Stimulated activated CD8-positive, alpha-beta memory T cell treated with anti-CD3 and anti-CD28 coated beads, Interleukin-7, amount 100 ng/mL, for 1 hour (primary cell): ENCODE data around the gene SEMA3E.
"Not testable (repeated sequence)": the region's sequence is repeated elsewhere in the genome, so short reads cannot be mapped to it uniquely, and the experiment has no call there.

Experiments
- DNase-seq, 2 donors: peaks; one replicate each; pipeline ENCODE4 v3.0.0-alpha.2; 2020; ENCODE audit warnings: low read depth in 2 of 2

SEMA3E gene

GRCh38 chr7:83648464-83649241 lies at the start of gene SEMA3E:
SEMA3E (minus strand) TSS chr7:83649139.
- DNase-seq, result no peak

DNA sequence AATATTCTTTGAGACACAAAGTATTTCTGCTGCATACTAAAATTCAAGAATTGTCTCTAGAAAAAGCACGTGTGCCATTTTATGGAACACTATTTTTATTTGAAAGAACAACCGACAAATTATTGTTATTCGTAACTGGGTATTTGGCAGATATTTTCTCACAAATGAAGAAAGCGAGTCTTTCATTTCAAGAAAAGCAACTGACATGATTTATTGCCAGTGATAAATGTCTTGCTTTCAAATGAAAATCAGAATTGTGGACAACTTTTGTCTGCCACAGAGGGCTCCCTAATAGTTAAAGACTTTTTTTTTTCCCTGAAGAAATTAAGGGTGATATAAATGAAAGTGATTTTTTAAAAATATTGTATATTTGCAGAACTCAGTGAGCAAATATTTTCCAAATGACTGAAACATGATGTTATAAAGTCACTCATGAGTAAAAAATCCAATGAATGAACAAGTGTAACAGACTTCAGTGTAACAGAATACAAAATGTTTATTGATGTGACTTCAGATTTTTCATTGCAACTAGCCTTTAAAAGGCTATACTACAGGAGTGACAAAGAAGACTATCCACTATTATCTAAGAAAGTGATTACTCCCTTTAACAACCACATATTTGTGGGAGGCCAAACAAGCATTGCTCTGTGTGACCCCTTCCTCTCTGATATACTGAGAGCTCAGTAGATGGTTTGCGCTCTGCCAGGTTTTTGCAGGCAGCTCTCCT lies 49.0 kb upstream of the SEMA3E start:
- DNase-seq, result no peak

DNA sequence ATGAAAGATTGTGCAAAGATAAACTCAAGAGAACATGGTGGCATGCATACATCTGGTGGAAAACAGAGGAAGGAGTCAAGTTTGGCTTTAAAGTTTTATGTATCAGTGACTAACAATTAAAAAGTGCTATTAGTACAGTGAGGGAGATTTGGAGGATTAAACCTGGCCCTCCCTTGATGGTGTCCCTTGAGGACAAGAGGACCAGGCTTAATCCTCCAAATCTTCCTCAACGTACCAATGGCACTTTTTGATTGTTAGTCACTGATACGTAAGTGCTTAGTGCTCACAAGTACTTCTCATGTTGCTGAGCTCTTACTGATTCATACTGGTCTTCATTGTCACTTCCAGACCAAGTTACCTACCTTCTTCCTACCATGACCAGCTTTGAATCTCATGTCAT lies 47.2 kb upstream of the SEMA3E start:
- DNase-seq, result no peak

DNA sequence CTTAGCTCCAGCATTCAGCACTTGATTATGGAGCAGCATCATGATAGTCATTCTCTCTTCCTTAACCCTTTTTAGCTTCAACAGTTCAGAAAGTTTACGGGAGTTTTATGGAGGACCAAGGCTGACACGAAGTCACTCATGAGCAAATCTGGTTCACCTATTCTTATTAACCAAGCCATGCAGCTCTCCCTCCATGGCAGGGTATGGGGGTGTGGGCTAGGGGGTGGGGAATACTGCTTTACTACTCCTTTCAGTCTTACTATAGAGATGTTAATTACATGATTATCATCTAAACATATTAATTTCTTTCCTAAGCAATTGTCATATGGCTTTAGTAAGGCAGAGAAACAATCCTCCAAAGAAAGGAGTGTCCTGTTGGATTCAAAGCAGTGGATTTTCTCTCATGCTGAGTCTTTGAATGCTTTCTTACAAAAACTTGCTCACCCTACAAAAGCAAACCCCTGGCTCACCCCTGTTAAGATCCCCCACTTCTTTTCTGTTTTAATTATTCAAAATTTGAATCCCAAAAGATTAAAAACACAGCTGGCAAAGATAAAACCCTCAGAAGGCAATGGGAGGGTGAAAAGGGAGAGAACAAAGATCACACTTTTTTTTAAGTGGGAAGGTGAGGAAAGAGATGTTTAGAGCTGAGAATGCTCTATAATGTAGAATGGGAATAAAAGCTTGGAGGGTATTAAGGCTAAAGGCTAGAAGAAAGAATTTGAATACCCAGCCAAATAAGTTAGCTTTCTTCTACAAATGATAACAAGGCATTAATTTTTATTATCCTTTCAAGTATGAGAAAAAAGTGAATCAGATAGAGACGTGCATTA lies 46.4 kb upstream of the SEMA3E start:
- DNase-seq, result no peak

DNA sequence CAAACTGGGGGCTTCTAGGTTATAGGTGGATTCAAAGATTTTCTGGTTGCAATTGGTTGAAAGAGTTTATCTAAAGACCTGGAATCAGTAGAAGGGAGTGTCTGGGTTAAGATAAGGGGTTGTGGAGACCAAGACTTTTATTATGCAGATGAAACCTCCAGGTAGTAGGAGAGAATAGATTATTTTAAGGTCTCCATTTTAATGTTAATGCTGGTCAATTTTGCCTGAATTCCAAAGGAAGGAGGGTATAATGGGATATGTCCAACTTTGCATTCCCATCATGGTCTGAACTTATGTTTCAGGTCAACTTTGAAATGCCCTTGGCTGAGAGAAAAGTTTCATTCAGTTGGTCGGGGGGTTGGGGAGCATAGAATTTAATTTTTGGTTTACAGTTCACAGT lies 44.3 kb upstream of the SEMA3E start:
- DNase-seq, result no peak

DNA sequence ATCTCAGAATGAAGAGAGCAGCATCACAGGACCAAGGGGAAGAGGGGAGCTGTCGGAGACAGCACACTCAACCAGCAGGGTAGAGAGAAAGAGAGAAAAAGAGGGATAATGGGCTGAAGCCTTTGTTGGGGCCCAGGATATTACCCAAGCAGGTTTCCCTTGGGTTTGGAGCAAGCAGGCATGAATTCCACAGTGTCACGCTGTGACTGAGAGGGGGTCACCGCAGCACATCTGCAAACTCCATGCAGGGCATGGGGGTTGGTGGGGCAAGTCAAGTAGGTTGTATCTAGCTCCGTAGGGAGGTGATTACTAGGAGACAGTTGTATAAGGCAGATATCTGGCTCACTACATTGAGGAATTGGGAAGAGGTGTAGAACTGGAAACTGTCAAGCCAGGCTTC lies 42.2 kb upstream of the SEMA3E start:
- DNase-seq, result no peak

GRCh38 chr7:83689855-83690254 lies 40.9 kb upstream of the SEMA3E start:
- DNase-seq, result no peak

GRCh38 chr7:83686416-83686815 lies 37.5 kb upstream of the SEMA3E start:
- DNase-seq, result no peak

- DNase-seq, result no peak
Measured at GRCh38 chr7:83684928-83685327, 36.0 kb upstream of the SEMA3E start.

DNA sequence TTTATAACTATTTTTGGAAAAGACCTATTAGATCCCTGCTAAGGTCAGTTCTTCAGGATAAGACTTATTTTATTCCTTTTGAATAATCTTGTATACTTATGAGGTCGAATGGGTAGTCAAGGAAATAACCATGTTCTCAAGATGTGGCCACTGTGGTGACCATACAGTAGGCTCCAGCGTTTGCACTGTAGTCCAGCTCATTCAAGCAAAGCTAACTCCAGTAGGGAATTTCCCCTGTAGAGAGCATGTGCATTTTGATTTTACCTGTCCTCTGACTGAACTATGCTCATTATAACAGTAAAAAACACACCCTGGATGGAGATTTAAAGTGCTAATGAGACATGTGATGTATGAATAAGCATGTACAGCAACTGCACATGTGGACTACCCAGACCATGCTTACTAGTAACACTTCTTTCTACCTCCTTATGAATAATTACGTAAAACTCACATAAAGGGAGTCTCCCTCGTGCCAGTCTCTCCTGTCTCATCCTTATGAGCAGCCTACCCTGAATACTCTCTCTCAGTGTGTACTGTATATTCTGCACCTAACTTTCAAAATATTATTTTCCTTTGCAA lies 32.4 kb upstream of the SEMA3E start:
- DNase-seq, result no peak

GRCh38 chr7:83677180-83677866 lies 28.4 kb upstream of the SEMA3E start:
- DNase-seq, result no peak

- not testable (repeated sequence) for DNase-seq
Measured at GRCh38 chr7:83673291-83673690, 24.4 kb upstream of the SEMA3E start.

DNA sequence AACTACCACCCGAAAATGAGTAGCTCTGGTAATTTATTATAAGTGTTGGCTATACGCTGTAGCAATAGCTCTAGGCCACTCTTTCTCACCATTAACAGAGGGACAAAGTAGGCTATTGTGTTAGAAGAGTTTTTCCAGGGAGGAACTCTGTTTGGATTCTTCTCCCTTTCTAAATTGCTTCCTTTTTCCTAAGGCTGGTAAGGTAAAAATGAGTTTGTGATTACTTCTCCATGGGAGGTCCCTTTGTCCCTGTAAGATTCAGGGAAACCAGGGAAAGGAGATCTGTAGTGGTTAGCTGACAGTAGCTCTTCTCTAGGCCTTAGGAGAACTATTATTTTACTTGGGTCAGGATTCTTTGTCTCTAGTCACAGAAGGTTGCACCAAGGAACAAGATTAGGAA lies 23.2 kb upstream of the SEMA3E start:
- no peak for DNase-seq

- no peak for DNase-seq
Measured at GRCh38 chr7:83663131-83663530, 14.2 kb upstream of the SEMA3E start.

DNA sequence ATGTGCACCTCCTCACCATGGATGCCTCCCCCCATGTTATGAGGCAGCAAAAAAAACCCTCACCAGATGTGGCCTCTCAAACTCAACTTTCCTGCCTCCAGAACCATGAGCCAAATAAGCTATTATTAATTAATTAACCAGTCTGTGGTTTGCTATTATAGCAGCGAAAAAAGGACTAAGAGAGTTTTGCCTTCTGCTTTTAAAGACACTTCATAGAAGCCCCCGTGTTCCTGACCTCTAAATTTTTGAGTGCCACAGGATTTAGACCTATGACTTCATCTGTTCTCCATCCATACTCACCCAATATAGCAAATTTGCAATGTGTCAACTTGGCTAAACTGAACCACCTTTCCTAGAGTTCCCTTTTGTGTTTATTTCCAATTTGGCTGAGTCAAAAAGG lies 9.2 kb upstream of the SEMA3E start:
- no peak for DNase-seq

DNA sequence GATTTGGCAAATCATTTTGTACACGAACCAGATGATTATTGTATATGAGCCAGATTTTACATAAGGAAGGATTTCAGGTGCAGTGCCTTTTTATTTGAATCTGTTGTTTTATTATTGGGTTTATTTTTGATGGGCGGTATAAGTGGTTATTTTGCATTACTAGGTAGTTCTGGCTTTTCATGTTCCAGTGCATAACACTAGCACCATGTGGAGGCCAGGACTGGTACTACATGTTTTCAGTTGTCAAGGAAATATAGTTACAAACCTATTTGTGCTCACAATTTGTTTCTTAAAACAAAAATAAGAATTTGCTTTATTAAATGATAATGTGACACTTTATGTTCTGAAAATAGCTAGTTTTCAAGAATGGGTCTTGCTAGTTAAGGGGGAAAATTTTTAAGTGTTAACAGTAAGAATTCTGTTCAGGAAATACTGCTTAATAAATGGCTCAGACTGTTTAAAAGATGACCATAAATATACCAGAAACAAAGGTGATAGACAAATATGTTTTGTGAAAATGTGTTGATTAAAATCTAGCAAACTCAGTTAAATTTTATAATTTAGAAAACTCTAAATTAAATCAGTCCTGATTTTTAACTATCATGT lies 7.1 kb upstream of the SEMA3E start:
- no peak for DNase-seq

GRCh38 chr7:83652481-83652880 lies 3.5 kb upstream of the SEMA3E start:
- DNase-seq, result no peak

GRCh38 chr7:83649701-83650100 lies 762 bp upstream of the SEMA3E start:
- DNase-seq, result no peak

DNA sequence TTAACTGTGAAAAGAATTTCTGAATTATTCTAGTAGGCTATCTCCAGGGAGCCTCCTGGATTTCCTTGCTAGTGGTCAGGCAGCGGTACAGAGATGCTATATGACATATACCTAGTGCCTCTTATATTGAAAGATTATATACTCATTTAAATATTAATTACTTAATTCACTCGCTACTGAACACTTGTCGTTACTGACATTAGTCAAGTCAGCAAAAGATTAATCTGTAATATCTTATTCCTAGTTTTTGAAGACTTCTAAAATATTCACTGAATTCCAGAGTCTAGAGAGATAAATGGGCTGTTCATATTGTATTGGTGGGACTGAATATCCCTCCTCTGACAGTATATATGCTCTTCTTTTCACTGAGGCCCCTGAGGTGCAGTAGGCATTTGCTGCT lies 2.9 kb downstream of the SEMA3E start:
- no peak for DNase-seq

GRCh38 chr7:83643739-83644138 lies 5.2 kb downstream of the SEMA3E start:
- no peak for DNase-seq

DNA sequence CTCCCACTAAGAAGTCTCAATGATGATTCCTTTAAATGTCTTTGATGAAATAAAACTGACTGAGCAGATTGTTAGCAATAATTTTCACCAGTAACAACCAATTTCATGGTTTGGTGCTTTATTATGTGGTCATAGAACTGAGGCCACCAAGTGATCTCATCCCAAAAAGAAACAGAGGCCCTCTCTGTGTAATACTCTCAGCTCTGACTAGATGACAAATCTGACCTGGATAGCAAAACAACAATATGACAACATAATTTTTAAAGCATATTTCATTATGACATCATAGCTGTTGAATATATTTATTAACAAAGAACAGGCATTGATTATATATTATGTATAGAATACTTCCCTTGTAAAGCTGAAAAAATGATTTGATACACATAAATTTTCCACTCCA lies 5.9 kb downstream of the SEMA3E start:
- DNase-seq, result no peak
